Activated CD4-positive, alpha-beta T cell treated with anti-CD3 and anti-CD28 coated beads for 48 hours (primary cell): ENCODE data around the gene GPR26.

Experiments
- DNase-seq: peaks from one replicate; pipeline ENCODE4 v3.0.0-alpha.2; 2020

Gene GPR26

GRCh38 chr10:123666318-123667236 is at the start of gene GPR26:
Gene GPR26 (plus strand): TSS chr10:123666355. CDS start chr10:123666408, 53 bp downstream.
- DNase-seq = no peak

DNA sequence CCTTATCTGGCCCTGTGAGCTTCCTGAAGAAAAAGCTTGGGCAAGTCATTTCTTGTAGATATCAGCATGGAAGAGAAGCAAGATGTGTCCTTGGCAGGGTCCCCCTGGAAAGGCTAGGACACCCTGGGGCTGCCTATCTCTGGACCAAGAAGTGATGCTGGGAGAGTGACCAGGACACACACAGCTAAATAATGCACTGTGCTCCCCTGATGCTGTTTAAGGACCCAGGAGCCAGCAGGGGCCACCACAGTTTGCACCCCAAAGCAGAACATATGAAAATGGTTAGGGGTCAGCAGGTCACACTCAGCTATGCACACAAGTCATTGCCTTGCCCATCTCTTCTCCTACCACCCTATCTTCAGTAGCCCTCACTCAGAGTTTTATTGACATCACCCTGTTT is 47.9 kb upstream of the GPR26 start:
- DNase-seq = no peak

DNA sequence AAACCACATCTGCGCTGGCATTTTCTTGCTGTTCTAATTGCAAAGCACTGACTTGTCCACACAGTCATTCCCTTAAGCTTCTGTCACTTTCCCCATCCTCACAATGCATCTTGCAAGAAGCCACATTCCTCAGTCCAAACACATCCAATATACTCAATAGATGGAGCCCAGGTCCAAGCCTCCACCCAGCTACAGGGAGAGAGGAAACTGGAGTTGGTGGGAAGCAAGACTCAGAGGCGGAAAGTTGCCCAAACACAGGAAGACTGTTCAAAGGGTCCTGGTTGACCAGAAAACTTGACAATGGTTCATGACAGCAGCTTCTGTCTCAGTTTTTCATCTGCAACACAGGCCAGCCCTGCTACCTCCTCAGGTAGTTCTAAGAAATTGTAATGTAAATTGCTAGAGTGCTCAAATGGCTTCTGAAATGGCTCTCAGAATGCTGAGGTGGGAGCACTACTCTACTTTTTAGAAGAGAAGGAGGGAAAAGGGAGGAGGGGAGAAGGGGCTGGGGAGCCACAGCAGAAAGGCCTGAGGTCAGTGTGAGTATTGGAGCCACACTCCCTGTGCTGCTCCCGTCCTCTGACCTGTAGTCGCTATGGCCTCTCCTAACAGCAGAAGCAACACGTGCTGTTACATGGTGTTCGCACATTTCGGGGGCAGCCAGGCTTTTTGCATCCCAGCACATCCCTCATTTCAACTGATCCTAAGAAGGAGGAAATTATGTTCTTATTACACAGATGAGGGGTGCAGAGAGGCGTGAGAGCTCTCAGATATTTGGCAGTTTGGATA is 46.9 kb upstream of the GPR26 start:
- no peak for DNase-seq

DNA sequence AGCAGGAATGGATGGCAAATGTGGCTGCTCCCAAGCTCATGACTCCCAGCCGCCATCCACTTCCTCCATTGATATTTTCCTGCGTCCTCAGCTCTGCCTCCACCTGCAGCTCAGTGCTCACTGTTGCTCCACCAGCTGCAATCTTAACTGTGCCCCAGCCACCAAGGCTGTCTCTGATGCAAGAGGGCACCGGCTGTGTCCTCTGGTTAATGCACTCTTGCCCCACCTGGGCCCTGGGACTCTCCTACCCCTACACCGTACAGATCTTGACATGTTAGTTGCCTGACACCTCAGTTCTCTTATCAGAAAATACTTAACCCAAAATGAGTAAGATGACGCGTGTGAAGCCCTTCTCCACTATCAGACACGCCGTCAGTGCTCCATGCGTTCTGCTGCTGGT is 45.5 kb upstream of the GPR26 start:
- no peak for DNase-seq

DNA sequence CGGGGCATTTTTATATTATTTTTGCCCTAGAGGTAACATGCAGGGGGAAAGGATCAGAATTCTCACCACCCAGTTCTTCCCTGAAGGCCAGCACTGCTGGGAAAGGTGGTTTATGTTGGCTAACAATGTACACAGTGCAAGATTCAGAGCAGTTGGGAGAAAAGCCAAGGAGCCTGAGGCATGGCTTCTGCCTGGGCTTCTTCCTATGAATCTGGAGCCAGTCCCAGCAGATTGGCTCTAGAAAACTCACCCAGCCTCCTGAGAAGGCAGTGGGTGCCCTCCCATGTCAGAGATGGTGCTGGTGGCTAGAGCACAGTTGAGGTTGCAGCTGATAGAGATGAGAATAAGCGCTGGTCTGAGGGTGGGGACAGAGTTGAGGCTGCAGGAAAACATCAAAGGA is 44.7 kb upstream of the GPR26 start:
- DNase-seq = no peak

GRCh38 chr10:123621916-123622315 is 44.2 kb upstream of the GPR26 start:
- DNase-seq = no peak

DNA sequence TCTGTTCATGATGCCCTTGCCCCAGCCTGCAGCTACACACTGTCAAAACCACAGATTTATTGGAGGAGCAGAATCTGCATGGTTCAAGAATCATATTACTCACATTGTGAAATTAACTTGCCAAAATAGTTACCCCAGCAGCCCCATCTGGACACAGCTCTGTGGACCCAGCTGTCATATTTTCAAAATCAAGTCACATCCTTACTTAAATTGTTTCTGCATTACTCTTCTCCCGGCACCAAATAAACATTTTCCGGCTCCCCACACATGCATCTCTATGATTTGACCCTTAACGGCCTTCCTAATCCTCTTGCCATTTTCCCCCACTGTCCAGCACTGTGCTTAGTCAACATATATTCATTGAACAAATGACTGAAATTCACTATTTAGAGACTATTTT is 43.8 kb upstream of the GPR26 start:
- DNase-seq = no peak

DNA sequence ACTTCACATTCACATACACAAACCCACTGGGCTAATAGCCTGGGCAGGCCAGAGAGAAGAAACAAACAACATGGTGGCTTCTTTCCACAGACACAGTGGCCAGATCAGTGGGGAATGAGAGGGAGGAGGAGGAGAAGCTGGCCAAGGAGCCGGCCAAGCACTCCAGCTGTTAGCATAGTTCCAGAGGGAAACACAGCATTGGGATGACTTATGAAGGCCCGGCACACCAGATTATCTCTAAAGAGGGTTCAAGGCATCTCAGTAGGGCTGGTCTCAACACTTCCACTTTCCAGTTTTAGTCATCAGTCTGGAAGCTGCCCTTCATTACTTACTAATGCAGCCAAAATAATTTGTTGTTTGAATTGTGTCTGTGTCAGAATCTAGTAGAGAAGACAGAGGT is 42.1 kb upstream of the GPR26 start:
- DNase-seq = no peak

GRCh38 chr10:123633106-123633505 is 33.0 kb upstream of the GPR26 start:
- DNase-seq = no peak

DNA sequence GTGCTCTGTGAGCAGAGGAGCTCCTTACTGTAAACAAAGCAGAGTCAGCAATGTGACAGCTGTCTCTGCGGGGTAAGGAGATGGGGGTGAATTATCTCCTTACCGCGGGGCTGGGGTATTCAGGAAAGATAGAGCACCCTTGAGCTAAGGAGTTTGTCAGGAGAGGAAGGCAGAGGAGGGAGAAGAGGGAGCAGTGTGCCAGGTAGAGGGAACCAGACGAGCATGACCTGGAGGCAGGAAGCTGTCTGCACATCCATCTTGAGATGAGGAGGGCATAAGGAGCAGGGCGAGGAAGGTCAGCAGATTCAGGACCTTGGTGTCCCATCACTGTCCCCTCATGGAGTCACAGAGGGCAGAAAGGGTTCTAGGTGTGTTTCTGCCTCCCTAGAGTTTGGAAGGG is 32.5 kb upstream of the GPR26 start:
- DNase-seq = no peak

DNA sequence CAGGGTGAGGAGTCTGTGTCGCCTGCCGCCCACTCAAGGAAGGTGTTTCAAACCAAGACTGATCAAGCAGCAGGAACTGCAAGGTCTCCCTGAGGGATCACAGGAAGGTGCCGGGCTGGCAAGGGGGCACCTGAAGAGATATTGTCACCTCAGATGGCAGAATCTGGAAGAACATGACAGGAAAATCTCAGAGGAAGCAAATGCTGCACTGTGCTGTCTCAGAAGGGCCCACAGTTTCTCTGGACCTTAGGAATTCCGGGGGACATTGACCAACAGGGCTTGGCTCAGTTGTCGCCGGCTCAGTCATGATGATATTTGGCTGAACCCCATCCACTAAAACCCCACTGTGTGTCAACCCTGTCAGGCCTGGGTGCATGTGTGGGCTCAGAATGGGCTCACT is 31.9 kb upstream of the GPR26 start:
- no peak for DNase-seq

GRCh38 chr10:123635131-123635530 is 31.0 kb upstream of the GPR26 start:
- DNase-seq = no peak

DNA sequence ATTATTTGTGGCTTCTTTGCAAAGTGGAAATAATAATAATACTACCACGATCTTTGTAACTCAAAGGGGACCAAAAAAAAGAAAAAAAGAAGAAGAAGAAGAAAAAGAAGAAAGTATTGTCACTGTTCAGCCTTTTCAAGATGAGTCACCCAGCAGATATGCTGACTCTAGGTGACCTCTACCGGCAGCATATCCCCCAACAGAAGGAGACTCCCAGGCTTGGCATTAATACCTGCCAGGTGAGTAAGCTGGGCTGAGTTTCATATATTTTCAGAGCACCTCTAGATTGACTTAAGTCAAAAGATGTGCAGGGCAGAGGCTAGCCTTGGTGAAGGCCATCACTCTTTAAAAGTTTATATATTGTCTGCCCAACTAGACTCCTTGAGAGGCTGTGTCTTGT is 30.4 kb upstream of the GPR26 start:
- DNase-seq = no peak

- DNase-seq = no peak
Measured at GRCh38 chr10:123636598-123637325, 29.4 kb upstream of the GPR26 start.

GRCh38 chr10:123637326-123637880 is 28.8 kb upstream of the GPR26 start:
- no peak for DNase-seq

DNA sequence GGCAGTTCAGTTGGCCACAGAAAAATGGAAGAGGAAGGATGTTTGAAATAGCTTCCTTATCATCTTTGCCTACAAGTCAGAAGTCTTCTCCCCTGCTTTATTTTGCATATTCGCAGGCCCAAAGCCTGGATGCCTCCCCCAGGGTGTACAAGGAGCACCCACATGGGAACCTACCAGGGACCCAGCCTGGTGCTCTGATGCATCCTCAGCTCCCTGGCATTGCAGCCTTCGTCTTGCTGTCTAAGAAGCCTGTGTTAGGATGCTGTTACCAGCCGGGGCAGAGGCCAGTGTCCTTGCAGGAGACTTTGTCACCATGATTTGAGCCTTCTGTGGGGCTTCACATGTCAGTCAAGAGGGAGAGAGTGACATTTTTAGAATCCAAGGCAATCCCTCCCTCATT is 27.0 kb upstream of the GPR26 start:
- no peak for DNase-seq

GRCh38 chr10:123640016-123640535 is 26.1 kb upstream of the GPR26 start:
- no peak for DNase-seq

- DNase-seq = no peak
Measured at GRCh38 chr10:123642293-123642692, 23.9 kb upstream of the GPR26 start.

DNA sequence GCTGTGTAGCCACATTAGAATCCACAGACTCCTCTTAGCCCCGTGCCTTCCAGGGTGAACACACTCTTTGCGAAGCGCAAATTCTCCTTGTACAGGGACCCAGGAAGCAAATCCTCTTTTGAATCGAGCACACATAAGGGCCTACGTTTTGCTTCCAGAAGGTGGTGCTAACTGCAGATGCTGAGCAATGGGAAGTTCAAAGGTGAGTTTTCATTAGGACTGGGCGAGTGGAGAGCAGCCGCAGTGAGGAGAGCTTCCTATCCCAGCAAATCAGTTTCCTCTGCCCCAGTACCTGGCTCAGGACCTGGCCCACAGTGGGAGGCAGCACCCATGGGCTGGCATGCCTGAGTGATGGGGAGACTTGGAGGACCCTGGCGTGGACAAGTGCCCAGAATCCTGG is 23.5 kb upstream of the GPR26 start:
- DNase-seq = no peak

GRCh38 chr10:123643315-123643714 is 22.8 kb upstream of the GPR26 start:
- DNase-seq = no peak

- no peak for DNase-seq
Measured at GRCh38 chr10:123645016-123645415, 21.1 kb upstream of the GPR26 start.

- no peak for DNase-seq
Measured at GRCh38 chr10:123645615-123646014, 20.5 kb upstream of the GPR26 start.

DNA sequence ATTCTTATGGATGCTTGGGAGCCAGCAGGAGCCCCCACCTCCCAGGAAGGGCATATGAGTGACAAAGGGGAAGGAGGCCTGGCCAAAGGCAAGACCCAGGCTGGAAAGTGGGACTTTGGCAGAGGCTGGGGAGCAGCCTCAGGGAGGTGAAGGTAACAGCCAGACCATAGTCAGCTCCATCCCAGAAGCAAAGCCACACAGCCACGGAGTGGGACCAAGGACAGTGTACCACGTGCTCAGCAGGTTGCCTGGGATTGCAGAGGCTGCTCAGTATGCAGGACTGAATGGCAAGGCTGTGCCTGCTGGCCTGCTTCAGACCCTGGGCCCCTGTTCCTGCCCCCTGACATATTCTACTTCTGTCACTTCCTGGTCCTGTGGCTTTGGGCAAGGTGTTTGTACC is 17.6 kb upstream of the GPR26 start:
- DNase-seq = no peak
